ENCODE measurements around the gene ATAD3C. TPM values are rescaled to one million over a fixed set of nuclear protein-coding genes. Genes with fewer than 3 reads are reported as not detected.

The ATAD3C gene
- total and polyA plus RNA-seq, 2 experiments from 2014 or later = 0.45 to 1.3 TPM

DNA sequence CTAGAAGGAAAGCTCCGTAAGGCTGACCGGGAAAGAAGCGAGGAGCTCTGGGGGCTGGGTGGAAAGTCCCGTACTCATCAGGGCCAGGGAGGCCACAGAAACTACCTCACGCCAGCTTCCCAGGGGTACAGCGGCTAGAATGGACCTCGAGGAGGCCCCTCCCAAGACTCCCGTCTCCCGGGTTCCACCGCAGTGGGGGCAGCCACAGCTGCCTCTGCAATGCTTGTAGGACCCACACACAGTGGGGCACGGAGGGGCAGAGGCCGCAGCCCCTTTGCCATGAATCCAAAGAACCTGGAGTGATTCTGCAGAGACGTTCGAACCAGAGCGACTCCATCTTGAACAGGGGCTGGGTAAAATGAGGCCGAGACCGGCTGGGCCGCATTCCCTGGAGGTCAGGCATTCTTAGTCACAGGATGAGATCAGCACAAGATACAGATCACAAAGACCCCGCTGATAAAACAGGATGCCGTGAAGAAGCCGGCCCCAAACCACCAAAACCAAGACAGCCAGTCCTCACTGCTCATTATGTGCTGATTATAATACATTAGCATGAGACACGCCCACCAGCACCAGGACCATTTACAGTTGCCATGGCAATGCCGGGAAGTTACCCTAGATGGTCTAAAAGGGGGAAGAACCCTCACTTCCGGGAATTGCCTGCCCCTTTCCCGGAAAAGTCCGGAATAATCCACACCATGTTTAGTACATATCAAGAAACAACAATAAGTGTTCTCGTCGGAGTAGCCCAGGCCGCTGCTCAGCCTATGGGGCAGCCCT is 26.8 kb upstream of the ATAD3C start:
- DNase-seq (ENCODE audit: low spot score) (peak; percentile 87), ATAC-seq (peak; percentile 1; the same call in 1 of the 3 replicates)
- no peak overlapping the region for H2AFZ ChIP-seq
- H3F3A ChIP-seq (replicated peaks; ENCODE audit: low read depth) = 0 out of 2 replicates have a peak, but pooled peaks cover 16% of the 10 kb centered on the region
- H3K4me1 Mint-ChIP-seq = peaks cover 32% of the 10 kb centered on the region
- peaks cover 13% of the 10 kb centered on the region for H3K27me3 Mint-ChIP-seq (ENCODE audit: insufficient read depth, low read depth, poor library complexity)
- peak overlapping the region; percentile 85 for H3K27ac ChIP-seq (ENCODE audit: low read depth)
- H3K4me3 ChIP-seq = no peak overlapping the region
- H3K36me3 ChIP-seq (ENCODE audit: insufficient read depth) = no peaks in the 10 kb centered on the region
- peaks cover 32% of the 10 kb centered on the region for H3K4me1 ChIP-seq (ENCODE audit: insufficient read depth)
- no peaks in the 10 kb centered on the region for H3K9me3 Mint-ChIP-seq
- no peaks in the 10 kb centered on the region; the same call in 2 of the 3 replicates for H3K36me3 Mint-ChIP-seq (ENCODE audit: low read depth)
- H3K4me2 ChIP-seq = peak overlapping the region; percentile 37; the same call in 1 of the 2 replicates
- no peak overlapping the region for H3K4me3 Mint-ChIP-seq
- H3K27me3 ChIP-seq (ENCODE audit: insufficient read depth) = 0 out of 2 replicates have a peak, but pooled peaks cover 2% of the 10 kb centered on the region
- H3K27ac Mint-ChIP-seq = peak overlapping the region; percentile 40; the same call in 1 of the 2 replicates
- no peaks in the 10 kb centered on the region for H3K9me2 ChIP-seq (ENCODE audit: insufficient read depth)
- no peaks in the 10 kb centered on the region for H4K20me1 ChIP-seq (replicated peaks; ENCODE audit: insufficient read depth)
- TF ChIP-seq ZNF331 (CRISPR knock-in tag; IDR thresholded peaks at IDR 0.05; ENCODE audit: low read depth) = 0 out of 2 replicates have a peak, but pooled peaks have one; percentile 36
- TF ChIP-seq CREB1 (CRISPR knock-in tag; IDR thresholded peaks at IDR 0.05; ENCODE audit: low read depth) = peak; percentile 50; the same call in 1 of the 2 replicates
- no peak for TF ChIP-seq NANOG (IDR thresholded peaks at IDR 0.05; ENCODE audit: borderline replicate concordance)
- TF ChIP-seq EZH2phosphoT487 (IDR thresholded peaks at IDR 0.05; ENCODE audit: unreplicated experiment) = no peak
- peak; percentile 97 for TF ChIP-seq ZNF114 (CRISPR knock-in tag; IDR thresholded peaks at IDR 0.05)
- H3K79me2 ChIP-seq (replicated peaks; ENCODE audit: insufficient read depth) = no peaks in the 10 kb centered on the region

DNA sequence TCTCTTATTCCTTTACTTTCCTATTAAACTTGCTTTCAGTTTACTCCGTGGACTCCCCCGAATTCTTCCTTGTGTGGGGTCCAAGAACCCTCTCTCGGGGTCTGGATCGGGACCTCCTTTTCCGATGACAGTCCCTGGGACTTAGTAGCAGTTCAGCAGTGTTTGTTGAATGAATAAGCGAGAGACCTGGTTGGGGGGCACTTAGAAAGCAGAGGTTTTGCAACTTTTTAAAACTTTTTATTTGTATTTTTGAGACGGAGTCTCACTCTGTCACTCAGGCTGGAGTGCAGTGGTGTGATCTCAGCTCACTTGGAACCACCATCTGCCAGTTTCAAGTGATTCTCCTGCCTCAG is 26.3 kb upstream of the ATAD3C start:
- no peaks in the 10 kb centered on the region for H4K20me1 ChIP-seq (replicated peaks; ENCODE audit: insufficient read depth)
- peaks cover 16% of the 10 kb centered on the region; the same call in 1 of the 2 replicates for H3F3A ChIP-seq (replicated peaks; ENCODE audit: low read depth)
- TF ChIP-seq EZH2phosphoT487 (IDR thresholded peaks at IDR 0.05; ENCODE audit: unreplicated experiment) (no peak), NANOG (IDR thresholded peaks at IDR 0.05; ENCODE audit: borderline replicate concordance) (no peak), ZNF331 (CRISPR knock-in tag; IDR thresholded peaks at IDR 0.05; ENCODE audit: low read depth) (no peak), CREB1 (CRISPR knock-in tag; IDR thresholded peaks at IDR 0.05; ENCODE audit: low read depth) (no peak)
- TF ChIP-seq, protein P1, sequence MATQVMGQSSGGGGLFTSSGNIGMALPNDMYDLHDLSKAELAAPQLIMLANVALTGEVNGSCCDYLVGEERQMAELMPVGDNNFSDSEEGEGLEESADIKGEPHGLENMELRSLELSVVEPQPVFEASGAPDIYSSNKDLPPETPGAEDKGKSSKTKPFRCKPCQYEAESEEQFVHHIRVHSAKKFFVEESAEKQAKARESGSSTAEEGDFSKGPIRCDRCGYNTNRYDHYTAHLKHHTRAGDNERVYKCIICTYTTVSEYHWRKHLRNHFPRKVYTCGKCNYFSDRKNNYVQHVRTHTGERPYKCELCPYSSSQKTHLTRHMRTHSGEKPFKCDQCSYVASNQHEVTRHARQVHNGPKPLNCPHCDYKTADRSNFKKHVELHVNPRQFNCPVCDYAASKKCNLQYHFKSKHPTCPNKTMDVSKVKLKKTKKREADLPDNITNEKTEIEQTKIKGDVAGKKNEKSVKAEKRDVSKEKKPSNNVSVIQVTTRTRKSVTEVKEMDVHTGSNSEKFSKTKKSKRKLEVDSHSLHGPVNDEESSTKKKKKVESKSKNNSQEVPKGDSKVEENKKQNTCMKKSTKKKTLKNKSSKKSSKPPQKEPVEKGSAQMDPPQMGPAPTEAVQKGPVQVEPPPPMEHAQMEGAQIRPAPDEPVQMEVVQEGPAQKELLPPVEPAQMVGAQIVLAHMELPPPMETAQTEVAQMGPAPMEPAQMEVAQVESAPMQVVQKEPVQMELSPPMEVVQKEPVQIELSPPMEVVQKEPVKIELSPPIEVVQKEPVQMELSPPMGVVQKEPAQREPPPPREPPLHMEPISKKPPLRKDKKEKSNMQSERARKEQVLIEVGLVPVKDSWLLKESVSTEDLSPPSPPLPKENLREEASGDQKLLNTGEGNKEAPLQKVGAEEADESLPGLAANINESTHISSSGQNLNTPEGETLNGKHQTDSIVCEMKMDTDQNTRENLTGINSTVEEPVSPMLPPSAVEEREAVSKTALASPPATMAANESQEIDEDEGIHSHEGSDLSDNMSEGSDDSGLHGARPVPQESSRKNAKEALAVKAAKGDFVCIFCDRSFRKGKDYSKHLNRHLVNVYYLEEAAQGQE (IDR thresholded peaks at IDR 0.05; ENCODE audit: unreplicated experiment) = no peak
- TF ChIP-seq, protein P2, sequence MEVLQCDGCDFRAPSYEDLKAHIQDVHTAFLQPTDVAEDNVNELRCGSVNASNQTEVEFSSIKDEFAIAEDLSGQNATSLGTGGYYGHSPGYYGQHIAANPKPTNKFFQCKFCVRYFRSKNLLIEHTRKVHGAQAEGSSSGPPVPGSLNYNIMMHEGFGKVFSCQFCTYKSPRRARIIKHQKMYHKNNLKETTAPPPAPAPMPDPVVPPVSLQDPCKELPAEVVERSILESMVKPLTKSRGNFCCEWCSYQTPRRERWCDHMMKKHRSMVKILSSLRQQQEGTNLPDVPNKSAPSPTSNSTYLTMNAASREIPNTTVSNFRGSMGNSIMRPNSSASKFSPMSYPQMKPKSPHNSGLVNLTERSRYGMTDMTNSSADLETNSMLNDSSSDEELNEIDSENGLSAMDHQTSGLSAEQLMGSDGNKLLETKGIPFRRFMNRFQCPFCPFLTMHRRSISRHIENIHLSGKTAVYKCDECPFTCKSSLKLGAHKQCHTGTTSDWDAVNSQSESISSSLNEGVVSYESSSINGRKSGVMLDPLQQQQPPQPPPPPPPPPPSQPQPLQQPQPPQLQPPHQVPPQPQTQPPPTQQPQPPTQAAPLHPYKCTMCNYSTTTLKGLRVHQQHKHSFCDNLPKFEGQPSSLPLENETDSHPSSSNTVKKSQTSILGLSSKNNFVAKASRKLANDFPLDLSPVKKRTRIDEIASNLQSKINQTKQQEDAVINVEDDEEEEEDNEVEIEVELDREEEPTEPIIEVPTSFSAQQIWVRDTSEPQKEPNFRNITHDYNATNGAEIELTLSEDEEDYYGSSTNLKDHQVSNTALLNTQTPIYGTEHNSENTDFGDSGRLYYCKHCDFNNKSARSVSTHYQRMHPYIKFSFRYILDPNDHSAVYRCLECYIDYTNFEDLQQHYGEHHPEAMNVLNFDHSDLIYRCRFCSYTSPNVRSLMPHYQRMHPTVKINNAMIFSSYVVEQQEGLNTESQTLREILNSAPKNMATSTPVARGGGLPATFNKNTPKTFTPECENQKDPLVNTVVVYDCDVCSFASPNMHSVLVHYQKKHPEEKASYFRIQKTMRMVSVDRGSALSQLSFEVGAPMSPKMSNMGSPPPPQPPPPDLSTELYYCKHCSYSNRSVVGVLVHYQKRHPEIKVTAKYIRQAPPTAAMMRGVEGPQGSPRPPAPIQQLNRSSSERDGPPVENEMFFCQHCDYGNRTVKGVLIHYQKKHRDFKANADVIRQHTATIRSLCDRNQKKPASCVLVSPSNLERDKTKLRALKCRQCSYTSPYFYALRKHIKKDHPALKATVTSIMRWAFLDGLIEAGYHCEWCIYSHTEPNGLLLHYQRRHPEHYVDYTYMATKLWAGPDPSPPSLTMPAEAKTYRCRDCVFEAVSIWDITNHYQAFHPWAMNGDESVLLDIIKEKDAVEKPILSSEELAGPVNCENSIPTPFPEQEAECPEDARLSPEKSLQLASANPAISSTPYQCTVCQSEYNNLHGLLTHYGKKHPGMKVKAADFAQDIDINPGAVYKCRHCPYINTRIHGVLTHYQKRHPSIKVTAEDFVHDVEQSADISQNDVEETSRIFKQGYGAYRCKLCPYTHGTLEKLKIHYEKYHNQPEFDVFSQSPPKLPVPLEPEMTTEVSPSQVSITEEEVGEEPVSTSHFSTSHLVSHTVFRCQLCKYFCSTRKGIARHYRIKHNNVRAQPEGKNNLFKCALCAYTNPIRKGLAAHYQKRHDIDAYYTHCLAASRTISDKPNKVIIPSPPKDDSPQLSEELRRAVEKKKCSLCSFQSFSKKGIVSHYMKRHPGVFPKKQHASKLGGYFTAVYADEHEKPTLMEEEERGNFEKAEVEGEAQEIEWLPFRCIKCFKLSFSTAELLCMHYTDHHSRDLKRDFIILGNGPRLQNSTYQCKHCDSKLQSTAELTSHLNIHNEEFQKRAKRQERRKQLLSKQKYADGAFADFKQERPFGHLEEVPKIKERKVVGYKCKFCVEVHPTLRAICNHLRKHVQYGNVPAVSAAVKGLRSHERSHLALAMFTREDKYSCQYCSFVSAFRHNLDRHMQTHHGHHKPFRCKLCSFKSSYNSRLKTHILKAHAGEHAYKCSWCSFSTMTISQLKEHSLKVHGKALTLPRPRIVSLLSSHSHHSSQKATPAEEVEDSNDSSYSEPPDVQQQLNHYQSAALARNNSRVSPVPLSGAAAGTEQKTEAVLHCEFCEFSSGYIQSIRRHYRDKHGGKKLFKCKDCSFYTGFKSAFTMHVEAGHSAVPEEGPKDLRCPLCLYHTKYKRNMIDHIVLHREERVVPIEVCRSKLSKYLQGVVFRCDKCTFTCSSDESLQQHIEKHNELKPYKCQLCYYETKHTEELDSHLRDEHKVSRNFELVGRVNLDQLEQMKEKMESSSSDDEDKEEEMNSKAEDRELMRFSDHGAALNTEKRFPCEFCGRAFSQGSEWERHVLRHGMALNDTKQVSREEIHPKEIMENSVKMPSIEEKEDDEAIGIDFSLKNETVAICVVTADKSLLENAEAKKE (CRISPR knock-in tag; IDR thresholded peaks at IDR 0.05) = no peak

More for the DNA sequence above, 26.3 kb upstream of the ATAD3C start:
- Histone ChIP-seq H3K27me3 (ENCODE audit: insufficient read depth) (0 out of 2 replicates have a peak, but pooled peaks cover 2% of the 10 kb centered on the region), H3K4me3 (no peak overlapping the region), H3K36me3 (ENCODE audit: insufficient read depth) (no peaks in the 10 kb centered on the region), H3K9me2 (ENCODE audit: insufficient read depth) (no peaks in the 10 kb centered on the region), H3K79me2 (replicated peaks; ENCODE audit: insufficient read depth) (no peaks in the 10 kb centered on the region), H2AFZ (no peak overlapping the region), H3K27ac (ENCODE audit: low read depth) (no peak overlapping the region), H3K4me2 (no peak overlapping the region), H3K4me1 (ENCODE audit: insufficient read depth) (peaks cover 31% of the 10 kb centered on the region)
- Mint-ChIP-seq H3K27ac (no peak overlapping the region), H3K36me3 (ENCODE audit: low read depth) (no peaks in the 10 kb centered on the region; the same call in 1 of the 3 replicates), H3K4me1 (peaks cover 28% of the 10 kb centered on the region), H3K9me3 (no peaks in the 10 kb centered on the region; the same call in 1 of the 3 replicates), H3K4me3 (no peak overlapping the region), H3K27me3 (ENCODE audit: insufficient read depth, low read depth, poor library complexity) (peaks cover 13% of the 10 kb centered on the region)
- ATAC-seq (no peak), DNase-seq (ENCODE audit: low spot score) (no peak)

Data from GM23338 (cell line).